NB4 (cell line): Measurements from ENCODE around the gene SLC19A1.
"Not testable (repeated sequence)": the region's sequence is repeated elsewhere in the genome, so short reads cannot be mapped to it uniquely, and the experiment has no call there.

ENCODE experiments used
- DNase-seq: peaks from one replicate; pipeline ENCODE4 v3.0.0; 2010; ENCODE audit warnings: low read depth
- H3K4me3 ChIP-seq: one replicate; pipeline ENCODE4 v1.5.1; 2011; ENCODE audit warnings: mild to moderate bottlenecking, low read depth, low read length, moderate library complexity
- CTCF ChIP-seq: IDR thresholded peaks from one replicate; pipeline ENCODE4 v1.5.1; 2012; ENCODE audit warnings: low read depth, low read length
- MAX ChIP-seq: IDR thresholded peaks from 2 replicates; pipeline ENCODE4 v1.6.1; 2011; ENCODE audit warnings: low read depth, low read length
- MYC ChIP-seq: IDR thresholded peaks from 2 replicates; pipeline ENCODE4 v1.6.1; 2011; ENCODE audit warnings: low read depth, low read length
- POLR2A ChIP-seq: IDR thresholded peaks from 2 replicates; pipeline ENCODE4 v1.6.1; 2011; ENCODE audit warnings: mild to moderate bottlenecking; ENCODE audit not compliant: insufficient read length; ENCODE audit errors: extremely low read depth

SLC19A1 gene

GRCh38 chr21:45571641-45572040 is 29.4 kb upstream of the SLC19A1 start:
- DNase-seq, result no peak
- no peak overlapping the region for H3K4me3 ChIP-seq
- TF ChIP-seq POLR2A (no peak), CTCF (no peak), MAX (no peak), MYC (no peak)

GRCh38 chr21:45570826-45571601 is 28.8 kb upstream of the SLC19A1 start:
- DNase-seq, result no peak
- no peak for TF ChIP-seq POLR2A
- no peak for TF ChIP-seq MYC
- no peak for TF ChIP-seq MAX
- no peak for TF ChIP-seq CTCF
- H3K4me3 ChIP-seq, result no peak overlapping the region

GRCh38 chr21:45570071-45570470 is 27.8 kb upstream of the SLC19A1 start:
- H3K4me3 ChIP-seq, result no peak overlapping the region
- TF ChIP-seq MAX (no peak), MYC (no peak), CTCF (no peak), POLR2A (no peak)
- DNase-seq, result no peak

GRCh38 chr21:45568383-45568782 is 26.1 kb upstream of the SLC19A1 start:
- DNase-seq, result no peak
- no peak overlapping the region for H3K4me3 ChIP-seq
- no peak for TF ChIP-seq POLR2A
- no peak for TF ChIP-seq CTCF
- no peak for TF ChIP-seq MYC
- TF ChIP-seq MAX, result no peak

GRCh38 chr21:45564137-45564536 is 21.9 kb upstream of the SLC19A1 start:
- DNase-seq, H3K4me3 ChIP-seq: not testable (repeated sequence)

- no peak for DNase-seq
- H3K4me3 ChIP-seq, result no peak overlapping the region
- TF ChIP-seq POLR2A (no peak), MYC (no peak), CTCF (no peak), MAX (no peak)
Observed at GRCh38 chr21:45562965-45563364, 20.7 kb upstream of the SLC19A1 start.
